CD8-positive, alpha-beta memory T cell (primary cell): Measurements from ENCODE around the gene ETS1. TPM values are rescaled to one million over a fixed set of nuclear protein-coding genes. Genes with fewer than 3 reads are reported as not detected.

ENCODE experiments used
- CTCF ChIA-PET: fragments of 350-600 bp; sonication (Branson Sonifier 250); formaldehyde crosslinking; loops from one replicate; lab custom pipeline; 2021; ENCODE audit warnings: antibody characterized with exemption; lab: Charles Lee
- POLR2A ChIA-PET: fragments of 350-600 bp; sonication (Branson Sonifier 250); formaldehyde crosslinking; loops from one replicate; lab custom pipeline; 2021; ENCODE audit warnings: antibody characterized with exemption; lab: Charles Lee
- DNase-seq, 5 donors: peaks; one replicate each; pipeline versions ENCODE4 v3.0.0 to v3.0.0-alpha.2; 2020 to 2022; ENCODE audit warnings: mixed read lengths in 1 of 5
- H3K27ac ChIP-seq: one replicate; pipeline ENCODE4 v1.7.0; 2013; ENCODE audit warnings: low read depth, mild to moderate bottlenecking, low read length, moderate library complexity
- H3K27me3 ChIP-seq: 2 replicates; pipeline ENCODE4 v1.7.0; 2013; ENCODE audit warnings: low read length, mild to moderate bottlenecking; ENCODE audit not compliant: insufficient read depth, poor library complexity, severe bottlenecking
- H3K36me3 ChIP-seq: 2 replicates; pipeline ENCODE4 v1.7.0; 2013; ENCODE audit warnings: mild to moderate bottlenecking, low read length, moderate library complexity; ENCODE audit not compliant: insufficient read depth
- H3K4me1 ChIP-seq: 2 replicates; pipeline ENCODE4 v1.7.0; 2013; ENCODE audit warnings: mild to moderate bottlenecking, low read length, moderate library complexity; ENCODE audit not compliant: insufficient read depth
- H3K4me3 ChIP-seq: 2 replicates; pipeline ENCODE4 v1.7.0; 2013; ENCODE audit warnings: mild to moderate bottlenecking, low read length
- H3K9me3 ChIP-seq: 2 replicates; pipeline ENCODE4 v1.7.0; 2013; ENCODE audit warnings: mild to moderate bottlenecking, low read length
- H3K27ac Mint-ChIP-seq, 8 donors: one replicate each; pipeline ENCODE4 v1.8.0; 2020 to 2021; ENCODE audit warnings: mixed read lengths in 8 of 8, mild to moderate bottlenecking in 6 of 8, inconsistent platforms in 3 of 8, moderate library complexity in 3 of 8
- H3K27me3 Mint-ChIP-seq, 2 donors: one replicate each; pipeline ENCODE4 v1.8.0; 2020 to 2021; ENCODE audit warnings: mixed read lengths in 2 of 2, mild to moderate bottlenecking in 1 of 2, moderate library complexity in 1 of 2
- H3K36me3 Mint-ChIP-seq, 3 donors: one replicate each; pipeline ENCODE4 v1.8.0; 2020 to 2021; ENCODE audit warnings: mixed read lengths in 3 of 3, inconsistent platforms in 1 of 3, mild to moderate bottlenecking in 1 of 3
- H3K4me1 Mint-ChIP-seq, 3 donors: one replicate each; pipeline ENCODE4 v1.8.0; 2020 to 2021; ENCODE audit warnings: mixed read lengths in 3 of 3, inconsistent platforms in 1 of 3, mild to moderate bottlenecking in 1 of 3
- H3K4me3 Mint-ChIP-seq, 7 donors: one replicate each; pipeline ENCODE4 v1.8.0; 2020 to 2021; ENCODE audit warnings: mixed read lengths in 7 of 7, mild to moderate bottlenecking in 6 of 7, moderate library complexity in 4 of 7, inconsistent platforms in 2 of 7
- H3K9me3 Mint-ChIP-seq, 5 donors: one replicate each; pipeline ENCODE4 v1.8.0; 2020 to 2022; ENCODE audit warnings: mixed read lengths in 5 of 5, mild to moderate bottlenecking in 3 of 5, moderate library complexity in 2 of 5, inconsistent platforms in 1 of 5
- polyA plus RNA-seq: library from polyadenylated mRNA; unstranded; fragments of 300-500 nt; fragmentation: Illumina TruSeq; gene quantifications from one replicate; pipeline ENCODE4 v1.2.3, GENCODE V29; 2021
- total RNA-seq, 2 experiments: library from RNA; stranded (reverse); gene quantifications; one replicate each; pipeline ENCODE4 v1.2.3, GENCODE V29; 2021

Gene ETS1
- total and polyA plus RNA-seq, 3 experiments from 2014 or later = 386 to 411 (median 405) TPM

- Histone ChIP-seq H3K4me3 (no peak overlapping the region), H3K27ac (no peak overlapping the region), H3K4me1 (peaks cover 9% of the 10 kb centered on the region), H3K27me3 (no peaks in the 10 kb centered on the region), H3K9me3 (no peaks in the 10 kb centered on the region), H3K36me3 (no peaks in the 10 kb centered on the region)
- no peak overlapping the region for H3K4me3 Mint-ChIP-seq
- H3K27me3 Mint-ChIP-seq = peaks cover 0 to 5% of the 10 kb centered on the region in 2 donors
- POLR2A ChIA-PET = no interaction called here
- H3K36me3 Mint-ChIP-seq = no peaks in the 10 kb centered on the region
- CTCF ChIA-PET = no interaction called here
- peaks cover 19 to 24% (median 21%) of the 10 kb centered on the region in 3 donors for H3K4me1 Mint-ChIP-seq
- no peak for DNase-seq
- no peak overlapping the region for H3K27ac Mint-ChIP-seq
- H3K9me3 Mint-ChIP-seq = no peaks in the 10 kb centered on the region
Measured at GRCh38 chr11:128564642-128565245, 22.6 kb downstream of the ETS1 start.

DNA sequence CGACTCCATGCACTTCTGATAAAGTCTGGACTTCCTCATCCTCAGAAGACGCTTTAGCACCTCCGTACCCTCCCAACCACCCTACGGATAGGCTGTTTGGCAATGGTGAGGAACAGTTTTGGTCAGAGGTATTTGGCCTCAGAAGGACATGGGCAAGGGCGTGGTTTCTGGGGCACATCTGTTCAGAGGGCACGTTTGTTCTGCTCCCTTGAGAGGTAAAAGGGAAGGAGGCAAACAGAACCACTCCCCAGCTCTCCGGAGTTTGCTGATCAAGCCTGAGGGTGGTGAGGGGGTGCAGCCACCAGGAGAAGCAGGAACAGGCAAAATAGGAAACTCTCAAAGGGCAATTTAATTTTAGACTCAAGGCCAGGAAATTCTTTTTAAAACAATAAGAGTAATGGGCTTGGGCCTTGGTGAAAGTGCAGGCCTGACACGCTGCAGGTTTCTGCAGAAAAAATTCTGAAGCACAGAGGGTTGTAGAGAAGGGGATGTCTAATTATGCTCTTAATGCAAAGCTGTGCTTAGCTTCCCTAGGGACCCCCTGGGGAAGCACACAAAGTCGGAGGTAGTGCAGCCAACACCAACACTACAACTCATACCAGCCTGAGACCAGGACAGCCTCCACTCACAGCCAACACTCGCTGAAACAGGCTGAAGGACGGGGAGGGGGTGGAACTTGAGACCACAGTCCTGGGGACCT lies 23.3 kb downstream of the ETS1 start:
- Histone ChIP-seq H3K9me3 (no peaks in the 10 kb centered on the region), H3K4me3 (no peak overlapping the region), H3K36me3 (no peaks in the 10 kb centered on the region), H3K27me3 (no peaks in the 10 kb centered on the region), H3K4me1 (peaks cover 9% of the 10 kb centered on the region), H3K27ac (no peak overlapping the region)
- POLR2A ChIA-PET = no interaction called here
- no peak overlapping the region for H3K4me3 Mint-ChIP-seq
- H3K27me3 Mint-ChIP-seq = peaks cover 0 to 5% of the 10 kb centered on the region in 2 donors
- no peak overlapping the region for H3K27ac Mint-ChIP-seq
- DNase-seq = no peak
- CTCF ChIA-PET = no interaction called here
- H3K36me3 Mint-ChIP-seq = no peaks in the 10 kb centered on the region
- H3K4me1 Mint-ChIP-seq = peaks cover 20 to 30% (median 25%) of the 10 kb centered on the region in 3 donors
- no peaks in the 10 kb centered on the region for H3K9me3 Mint-ChIP-seq

GRCh38 chr11:128563308-128563707 lies 24.1 kb downstream of the ETS1 start:
- Mint-ChIP-seq H3K9me3 (no peaks in the 10 kb centered on the region), H3K27me3 (peaks cover 0 to 5% of the 10 kb centered on the region in 2 donors), H3K27ac (no peak overlapping the region), H3K4me3 (no peak overlapping the region), H3K36me3 (no peaks in the 10 kb centered on the region), H3K4me1 (peaks cover 15 to 25% (median 18%) of the 10 kb centered on the region in 3 donors)
- ChIA-PET CTCF (no interaction called here), POLR2A (no interaction called here)
- Histone ChIP-seq H3K36me3 (no peaks in the 10 kb centered on the region), H3K4me1 (peaks cover 5% of the 10 kb centered on the region), H3K9me3 (no peaks in the 10 kb centered on the region), H3K27me3 (no peaks in the 10 kb centered on the region), H3K4me3 (no peak overlapping the region), H3K27ac (no peak overlapping the region)
- no peak for DNase-seq

GRCh38 chr11:128559496-128560103 lies 27.8 kb downstream of the ETS1 start:
- Mint-ChIP-seq H3K27me3 (peaks cover 0 to 5% of the 10 kb centered on the region in 2 donors), H3K4me3 (no peak overlapping the region), H3K27ac (peak overlapping the region in 1 of 8 donors; percentile 24), H3K36me3 (no peaks in the 10 kb centered on the region), H3K9me3 (no peaks in the 10 kb centered on the region), H3K4me1 (peaks cover 15 to 22% (median 16%) of the 10 kb centered on the region in 3 donors)
- H3K27me3 ChIP-seq = no peaks in the 10 kb centered on the region
- no peaks in the 10 kb centered on the region for H3K4me1 ChIP-seq
- ChIA-PET CTCF (interaction anchor here (1.0 kb wide), 1 partner anchor 14 kb away, joined by 3 read pairs; no protein-coding TSS in a partner anchor), POLR2A (no interaction called here)
- no peak overlapping the region for H3K4me3 ChIP-seq
- DNase-seq = no peak
- no peaks in the 10 kb centered on the region for H3K9me3 ChIP-seq
- H3K36me3 ChIP-seq = no peaks in the 10 kb centered on the region
- no peak overlapping the region for H3K27ac ChIP-seq

- CTCF ChIA-PET = interaction anchor here (1.2 kb wide), 1 partner anchor 24 kb away, joined by 3 read pairs; no protein-coding TSS in a partner anchor
- H3K27ac ChIP-seq = no peak overlapping the region
- H3K4me1 ChIP-seq = peaks cover 31% of the 10 kb centered on the region
- POLR2A ChIA-PET = no interaction called here
- H3K9me3 ChIP-seq = no peaks in the 10 kb centered on the region
- H3K4me3 ChIP-seq = no peak overlapping the region
- H3K4me3 Mint-ChIP-seq = no peak overlapping the region
- no peaks in the 10 kb centered on the region for H3K36me3 ChIP-seq
- DNase-seq = no peak
- peak overlapping the region in 1 of 8 donors; percentile 15 for H3K27ac Mint-ChIP-seq
- H3K27me3 ChIP-seq = no peaks in the 10 kb centered on the region
- no peaks in the 10 kb centered on the region for H3K9me3 Mint-ChIP-seq
- no peaks in the 10 kb centered on the region for H3K36me3 Mint-ChIP-seq
- H3K27me3 Mint-ChIP-seq = no peaks in the 10 kb centered on the region
- H3K4me1 Mint-ChIP-seq = peaks cover 46 to 57% (median 49%) of the 10 kb centered on the region in 3 donors
Measured at GRCh38 chr11:128555606-128556005, 31.8 kb downstream of the ETS1 start.

DNA sequence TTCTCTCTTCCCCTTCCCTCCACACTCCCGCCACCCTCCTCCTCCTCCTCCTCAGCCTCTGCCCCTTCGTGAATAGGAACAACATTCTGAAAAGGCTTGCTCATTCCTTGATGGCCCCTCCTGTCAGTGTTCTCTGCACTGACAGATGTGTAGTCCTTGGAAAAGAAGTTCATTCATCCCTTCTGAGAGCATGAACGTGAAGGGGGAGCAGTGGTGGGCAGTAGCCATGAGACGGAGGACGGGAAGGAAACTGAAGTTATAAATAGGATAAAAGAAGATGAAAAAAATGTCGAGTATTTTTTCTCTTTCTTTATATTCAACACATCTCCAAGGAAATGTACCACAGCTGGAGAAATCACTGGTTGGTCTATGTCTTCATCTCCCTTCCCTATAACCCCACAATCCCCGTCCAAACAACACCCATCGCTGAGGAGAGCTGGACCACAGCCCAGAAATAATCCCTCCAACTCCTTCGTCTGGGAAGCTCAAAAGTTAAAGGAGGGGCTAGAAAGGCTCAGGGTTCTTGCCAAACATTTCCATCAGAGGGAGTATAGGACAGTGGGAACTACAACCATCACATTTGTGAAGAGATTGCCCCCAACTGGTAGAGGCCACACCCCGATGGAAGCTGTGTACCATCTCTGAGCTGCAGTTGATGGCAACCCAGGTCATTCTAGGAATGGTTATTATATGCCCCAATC lies 33.5 kb downstream of the ETS1 start:
- Mint-ChIP-seq H3K27me3 (no peaks in the 10 kb centered on the region), H3K9me3 (no peaks in the 10 kb centered on the region), H3K27ac (peak overlapping the region; percentile 36 to 98 (median 94)), H3K4me3 (no peak overlapping the region), H3K4me1 (peaks cover 47 to 58% (median 53%) of the 10 kb centered on the region in 3 donors), H3K36me3 (no peaks in the 10 kb centered on the region)
- Histone ChIP-seq H3K4me1 (peaks cover 45% of the 10 kb centered on the region), H3K9me3 (no peaks in the 10 kb centered on the region), H3K36me3 (no peaks in the 10 kb centered on the region), H3K4me3 (no peak overlapping the region), H3K27ac (no peak overlapping the region), H3K27me3 (no peaks in the 10 kb centered on the region)
- CTCF ChIA-PET = interaction anchor here (0.7 to 2.5 kb wide), 6 partner anchors 12 to 77 kb away, joined by 3 to 12 read pairs (median 4); no protein-coding TSS in a partner anchor
- POLR2A ChIA-PET = interaction anchor here (0.6 to 1.2 kb wide), 3 partner anchors 27 to 42 kb away, joined by 3 read pairs; no protein-coding TSS in a partner anchor
- no peak for DNase-seq

GRCh38 chr11:128552783-128553661 lies 34.3 kb downstream of the ETS1 start:
- H3K4me1 ChIP-seq = peaks cover 50% of the 10 kb centered on the region
- Mint-ChIP-seq H3K27me3 (no peaks in the 10 kb centered on the region), H3K27ac (peak overlapping the region; percentile 76 to 98 (median 94)), H3K4me1 (peaks cover 53 to 65% (median 61%) of the 10 kb centered on the region in 3 donors), H3K9me3 (no peaks in the 10 kb centered on the region), H3K36me3 (no peaks in the 10 kb centered on the region), H3K4me3 (peak overlapping the region in 5 of 7 donors; percentile 44 to 71 (median 61))
- no peaks in the 10 kb centered on the region for H3K27me3 ChIP-seq
- POLR2A ChIA-PET = interaction anchor here (0.6 to 1.3 kb wide), 3 partner anchors 42 to 337 kb away, joined by 3 to 6 read pairs (median 3); no protein-coding TSS in a partner anchor
- DNase-seq = no peak
- CTCF ChIA-PET = interaction anchor here (0.8 to 2.5 kb wide), 7 partner anchors 11 to 78 kb away, joined by 3 to 12 read pairs (median 3); no protein-coding TSS in a partner anchor
- no peak overlapping the region for H3K4me3 ChIP-seq
- no peaks in the 10 kb centered on the region for H3K9me3 ChIP-seq
- H3K36me3 ChIP-seq = no peaks in the 10 kb centered on the region
- peak overlapping the region; percentile 55 for H3K27ac ChIP-seq
